Dedifferentiated amniotic fluid mesenchymal stem cell (primary cell): ENCODE results near the gene SIGLEC6.

Source experiments
- DNase-seq: peaks from one replicate; pipeline ENCODE4 v3.0.0-alpha.2; 2016; ENCODE audit errors: extremely low spot score

SIGLEC6 gene

GRCh38 chr19:51476164-51476563 lies 55.3 kb downstream of the SIGLEC6 start:
- DNase-seq, result no peak

GRCh38 chr19:51473009-51473707 lies 58.3 kb downstream of the SIGLEC6 start:
- DNase-seq, result peak; percentile 47

GRCh38 chr19:51472607-51473006 lies 58.9 kb downstream of the SIGLEC6 start:
- DNase-seq, result no peak

GRCh38 chr19:51471527-51471926 lies 59.9 kb downstream of the SIGLEC6 start:
- no peak for DNase-seq

GRCh38 chr19:51470966-51471365 lies 60.5 kb downstream of the SIGLEC6 start:
- DNase-seq, result no peak

- no peak for DNase-seq
Observed at GRCh38 chr19:51469629-51470028, 61.8 kb downstream of the SIGLEC6 start.

- DNase-seq, result no peak
Observed at GRCh38 chr19:51469162-51469561, 62.3 kb downstream of the SIGLEC6 start.

- no peak for DNase-seq
Observed at GRCh38 chr19:51468545-51468920, 62.9 kb downstream of the SIGLEC6 start.

GRCh38 chr19:51467864-51468544 lies 63.5 kb downstream of the SIGLEC6 start:
- DNase-seq, result no peak
